GM19351 (cell line): ENCODE measurements around the gene DIPK1B.
"Not testable (repeated sequence)": the region's sequence is repeated elsewhere in the genome, so short reads cannot be mapped to it uniquely, and the experiment has no call there.

ENCODE experiments used
- ATAC-seq: cut with Tn5 transposase; IDR thresholded peaks from one replicate; pipeline ENCODE4 v1.9.1; 2021; ENCODE audit warnings: mild to moderate bottlenecking, moderate library complexity; ENCODE audit not compliant: unreplicated experiment

DIPK1B gene

DNA sequence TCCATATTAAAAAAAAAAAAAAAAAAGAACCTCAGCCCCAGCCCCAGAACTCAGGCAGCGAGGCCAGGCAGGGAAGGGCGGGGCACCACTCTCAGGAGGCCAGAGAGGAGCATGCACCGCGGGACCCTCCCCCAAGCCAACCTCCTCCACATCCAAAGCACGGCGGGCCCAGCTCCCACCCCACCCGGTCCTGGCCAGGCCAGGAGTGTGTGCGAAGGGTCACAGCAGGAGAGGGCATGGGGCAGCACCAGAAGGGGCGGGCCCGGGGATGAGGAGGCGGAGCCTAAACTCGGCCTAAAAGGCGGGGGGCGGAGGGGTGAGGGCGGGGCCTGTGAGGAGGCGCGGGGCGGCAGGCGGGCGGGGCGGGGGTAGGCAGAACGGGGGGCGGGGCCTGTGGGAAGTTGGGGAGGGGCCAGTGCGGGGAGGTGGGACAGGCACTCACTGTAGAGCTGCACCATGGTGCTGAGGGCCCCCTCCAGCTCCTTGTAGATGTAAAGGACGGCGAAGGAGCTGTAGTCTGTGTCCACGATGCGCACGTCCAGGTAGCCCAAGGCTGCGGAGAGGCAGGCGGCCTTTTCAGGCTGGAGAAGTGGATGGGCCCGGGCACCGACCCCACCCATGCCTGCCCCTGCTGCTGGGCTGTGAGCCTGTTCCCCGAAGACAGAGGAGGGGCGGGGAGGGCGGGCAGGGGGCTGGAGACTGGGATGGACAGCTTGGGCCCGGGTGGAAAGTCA is 50.7 kb downstream of the DIPK1B start:
- ATAC-seq, result no peak

DNA sequence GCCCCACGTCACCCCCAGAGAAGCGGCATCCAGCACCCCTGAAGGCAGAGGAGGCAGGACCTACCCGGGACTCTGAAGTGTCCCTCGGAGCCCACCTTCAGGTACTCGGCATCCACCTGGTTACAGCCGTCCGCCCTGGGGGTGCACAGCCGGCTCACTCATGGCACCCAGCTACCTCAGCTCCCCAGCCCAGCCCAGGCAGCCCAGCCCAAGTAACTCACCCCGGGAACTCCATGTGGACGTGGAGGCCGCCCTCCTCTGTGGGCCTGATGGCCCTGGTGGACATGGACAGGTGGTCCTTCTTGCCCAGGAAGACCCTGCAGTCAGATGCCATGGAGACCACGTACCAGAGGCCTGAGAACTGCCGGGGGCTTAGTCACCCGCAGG is 51.3 kb downstream of the DIPK1B start:
- no peak for ATAC-seq

DNA sequence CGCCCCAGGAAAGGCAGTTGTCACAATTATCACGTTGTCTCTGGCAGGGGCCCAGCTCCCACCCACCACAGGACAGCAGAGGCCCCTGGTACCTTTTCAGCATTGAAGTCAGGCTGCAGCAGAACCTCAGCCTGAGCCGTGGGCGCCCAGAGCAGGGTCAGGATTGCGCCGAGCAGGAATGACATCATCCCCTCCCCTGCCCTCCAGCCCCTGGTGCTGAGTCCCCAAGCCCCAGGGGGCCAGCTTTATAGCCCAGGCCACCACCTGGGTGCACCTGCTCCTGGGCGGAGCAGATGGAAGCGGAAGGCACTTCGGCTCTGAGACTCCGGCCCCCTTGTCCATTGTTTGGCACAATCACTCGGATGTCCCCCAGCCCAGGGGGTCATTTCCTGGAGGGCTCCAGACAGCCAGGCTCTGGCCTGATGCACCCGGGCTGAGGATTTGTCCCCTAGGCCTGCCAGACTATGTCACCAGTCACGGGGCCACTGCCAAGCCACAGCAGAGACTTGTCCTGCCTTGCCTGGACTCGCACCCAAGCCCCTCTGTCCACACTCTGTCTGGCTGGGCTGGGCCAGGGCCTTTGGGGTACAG is 52.0 kb downstream of the DIPK1B start, which contains the start of gene LCN15:
LCN15 (minus strand) TSS at position 218 of the 591 bp plus-strand sequence; CDS start at position 188, 30 bp downstream.
- no peak for ATAC-seq

DNA sequence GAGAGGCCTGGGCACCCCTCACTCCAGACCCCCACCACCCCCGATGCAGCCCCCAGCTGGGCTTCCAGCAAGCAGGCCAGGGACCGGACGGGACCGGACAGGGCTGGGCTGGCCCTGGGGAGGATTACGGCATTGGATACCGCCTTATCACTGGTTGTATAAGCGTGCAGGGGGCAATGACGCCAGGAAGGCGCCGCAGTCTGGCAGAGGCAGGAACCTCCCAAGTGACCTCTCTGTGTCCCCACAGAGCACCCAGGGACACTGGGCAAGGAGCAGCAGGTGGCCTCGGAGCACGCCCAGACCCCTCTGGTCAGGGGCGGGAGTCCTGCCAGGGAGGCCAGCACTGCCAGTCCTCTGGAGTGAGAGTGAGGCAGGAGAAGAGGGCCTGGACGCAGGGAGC is 52.7 kb downstream of the DIPK1B start:
- no peak for ATAC-seq

DNA sequence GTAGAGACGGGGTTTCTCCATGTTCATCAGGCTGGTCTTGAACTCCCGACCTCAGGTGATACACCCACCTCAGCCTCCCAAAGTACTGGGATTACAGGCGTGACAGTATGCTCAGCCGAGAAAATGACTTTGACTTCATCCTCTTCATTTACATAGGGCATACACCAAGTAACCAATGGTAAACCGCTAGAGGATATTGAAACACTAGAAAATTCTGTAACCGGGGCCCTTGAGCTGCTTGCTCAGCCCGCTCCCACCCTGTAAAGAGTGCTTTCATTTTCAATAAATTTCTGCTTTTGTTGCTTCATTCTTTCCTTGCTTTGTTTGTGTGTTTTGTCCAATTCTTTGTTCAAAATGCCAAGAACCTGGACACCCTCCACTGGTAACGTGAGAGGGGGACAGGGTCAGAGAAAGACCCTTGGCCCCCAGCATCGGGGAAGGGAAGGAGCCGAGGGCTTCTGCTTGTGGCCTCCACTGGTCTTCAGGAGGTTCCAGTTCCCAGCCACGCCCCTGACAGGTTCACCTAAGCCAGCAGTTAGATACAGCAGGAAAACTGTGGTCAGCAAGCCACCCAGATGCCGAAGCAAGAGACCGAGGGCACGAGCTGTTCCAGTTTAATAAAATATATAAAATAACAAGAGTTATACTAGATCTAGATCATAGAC is 53.5 kb downstream of the DIPK1B start:
- not testable (repeated sequence) for ATAC-seq

DNA sequence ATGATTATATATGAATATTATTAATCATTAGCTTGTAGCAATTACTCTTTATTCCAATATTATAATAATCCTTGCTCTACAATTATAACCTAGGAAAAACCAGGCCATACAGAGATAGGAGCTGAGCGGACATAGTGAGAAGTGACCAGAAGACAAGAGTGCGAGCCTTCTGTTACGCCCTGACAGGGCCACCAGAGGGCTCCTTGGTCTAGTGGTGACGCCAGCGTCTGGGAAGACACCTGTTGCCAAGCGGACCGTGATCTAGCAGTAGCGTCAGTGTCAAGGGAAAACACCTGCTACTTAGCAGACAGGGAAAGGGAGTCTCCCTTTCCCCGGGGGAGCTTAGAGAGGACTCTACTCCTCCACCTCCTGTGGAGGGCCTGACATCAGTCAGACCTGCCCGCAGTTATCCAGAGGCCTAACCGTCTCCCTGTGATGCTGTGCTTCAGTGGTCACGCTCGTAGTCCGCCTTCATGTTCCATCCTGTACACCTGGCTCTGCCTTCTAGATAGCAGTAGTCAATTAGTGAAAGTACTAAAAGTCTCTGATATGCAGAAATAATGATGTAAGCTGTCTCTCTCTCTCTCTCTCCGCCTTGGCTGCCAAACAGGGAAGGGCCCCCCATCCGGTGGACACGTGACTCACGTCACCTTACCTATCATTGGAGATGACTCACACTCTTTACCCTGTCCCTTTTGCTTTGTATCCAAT is 54.2 kb downstream of the DIPK1B start:
- ATAC-seq, result not testable (repeated sequence)

DNA sequence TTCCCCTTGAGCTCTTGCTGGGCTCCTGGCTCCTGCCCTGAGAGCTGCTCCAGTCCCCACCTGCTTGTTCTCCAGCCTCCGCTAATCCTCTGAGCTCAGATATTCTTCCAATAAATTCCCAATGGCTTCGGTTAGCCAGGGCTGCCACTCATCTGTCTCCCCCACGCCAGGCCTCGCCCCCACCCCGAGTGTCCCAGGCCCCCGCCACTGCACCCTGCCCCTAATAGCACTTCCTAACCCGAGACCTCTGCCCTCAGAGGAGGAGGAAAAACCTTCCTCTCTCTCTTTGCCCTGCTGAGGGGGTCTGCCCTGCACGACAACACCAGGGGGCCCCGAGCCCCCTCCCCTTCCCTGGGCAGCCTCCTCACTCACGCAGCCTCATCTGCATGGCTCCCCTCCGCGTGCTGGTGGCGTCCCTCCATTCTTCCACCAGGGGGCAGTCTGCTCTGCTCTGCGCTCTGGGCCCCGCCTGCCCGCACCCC is 57.4 kb downstream of the DIPK1B start:
- no peak for ATAC-seq

DNA sequence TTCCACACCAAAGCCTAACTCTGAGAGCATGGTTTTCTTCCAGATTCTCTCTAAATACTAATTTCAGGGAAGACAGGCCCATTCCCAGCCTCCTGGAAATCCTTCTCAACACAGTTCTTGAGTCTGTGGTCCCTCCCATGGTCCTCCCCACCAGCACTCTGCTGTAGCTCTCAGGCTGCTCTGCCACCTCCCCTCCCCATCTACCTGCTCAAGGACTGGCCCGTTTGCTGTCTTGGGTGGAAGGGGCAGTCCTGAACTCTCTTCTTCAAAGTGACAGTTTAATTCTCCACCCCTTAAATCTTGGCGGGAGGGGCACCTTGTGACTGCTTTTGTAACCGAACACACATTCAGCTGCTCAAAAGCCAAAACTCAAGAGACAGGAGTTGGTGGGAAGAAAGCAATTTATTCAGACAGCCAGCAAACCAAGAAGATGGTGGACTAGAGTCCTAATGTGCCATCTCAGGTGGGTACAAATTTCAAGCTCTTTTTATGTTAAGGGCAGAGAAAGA is 59.6 kb downstream of the DIPK1B start:
- ATAC-seq, result no peak

DNA sequence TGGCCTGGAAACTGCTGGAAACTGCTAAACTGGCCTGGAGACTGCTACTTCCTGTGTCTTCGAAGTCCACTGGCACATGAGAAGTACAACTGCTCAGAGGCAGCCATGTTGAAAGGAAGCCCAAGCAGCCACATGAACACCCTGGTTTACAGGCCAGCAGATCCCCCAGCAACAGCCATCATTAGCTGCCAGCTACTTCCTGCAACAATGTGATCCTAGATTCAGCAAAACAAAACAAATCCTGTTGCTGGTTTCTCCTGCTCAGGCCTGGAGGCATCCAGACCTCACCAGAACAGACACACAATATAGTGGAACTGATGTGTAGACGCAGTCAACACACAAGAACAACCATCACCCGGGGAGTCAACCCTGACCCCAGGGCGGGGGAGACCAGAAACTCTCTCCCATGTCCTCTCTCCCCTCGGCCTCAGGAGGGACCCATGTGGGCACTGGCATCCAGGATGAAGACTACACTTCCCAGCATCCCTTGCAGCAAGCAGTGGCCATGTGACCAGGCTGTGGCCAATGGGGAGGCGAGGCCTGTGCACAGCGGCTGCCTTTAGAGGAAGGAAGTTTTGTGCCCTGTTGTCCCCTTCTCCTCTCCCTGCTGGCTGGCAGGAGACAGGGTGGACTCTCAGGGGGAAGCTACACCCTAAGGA is 61.1 kb downstream of the DIPK1B start:
- ATAC-seq, result no peak
